Neural progenitor cell (in vitro differentiated cells): Measurements from ENCODE around the gene RSPO3.

Experiments used
- EZH2 ChIP-seq: fragments of 200-600 bp; sonication (generic); IDR thresholded peaks from 2 replicates; pipeline ENCODE4 v1.6.1; 2017; ENCODE audit warnings: antibody characterized with exemption, mild to moderate bottlenecking, moderate library complexity
- EZH2phosphoT487 ChIP-seq: fragments of 200-600 bp; sonication (generic); IDR thresholded peaks from 2 replicates; pipeline ENCODE4 v1.6.1; 2017; ENCODE audit warnings: antibody characterized with exemption
- TF ChIP-seq, protein P1 (sequence below): fragments of 200-600 bp; sonication (generic); IDR thresholded peaks from 2 replicates; pipeline ENCODE4 v1.5.1; 2017; ENCODE audit warnings: antibody characterized with exemption, mild to moderate bottlenecking

DNA sequence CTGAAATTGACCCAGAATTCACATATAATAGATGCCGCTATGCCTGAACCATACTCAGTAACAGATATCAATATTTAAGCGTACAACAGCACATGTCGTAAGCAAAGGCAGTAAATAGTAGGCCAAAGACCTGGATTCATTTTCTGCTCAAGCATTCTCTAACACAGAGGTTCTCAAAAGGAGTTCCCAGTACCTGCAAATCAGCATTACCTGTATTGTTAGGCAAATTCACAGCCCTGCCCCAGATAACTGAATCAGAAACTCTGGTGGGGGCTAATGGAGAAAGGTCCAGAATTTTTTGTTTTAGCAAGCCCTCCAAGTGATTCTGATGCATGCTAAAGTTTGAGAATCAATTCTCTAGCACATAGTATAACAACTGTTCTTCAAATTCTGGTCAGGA lies 36.0 kb downstream of the RSPO3 start:
- TF ChIP-seq, protein P1, sequence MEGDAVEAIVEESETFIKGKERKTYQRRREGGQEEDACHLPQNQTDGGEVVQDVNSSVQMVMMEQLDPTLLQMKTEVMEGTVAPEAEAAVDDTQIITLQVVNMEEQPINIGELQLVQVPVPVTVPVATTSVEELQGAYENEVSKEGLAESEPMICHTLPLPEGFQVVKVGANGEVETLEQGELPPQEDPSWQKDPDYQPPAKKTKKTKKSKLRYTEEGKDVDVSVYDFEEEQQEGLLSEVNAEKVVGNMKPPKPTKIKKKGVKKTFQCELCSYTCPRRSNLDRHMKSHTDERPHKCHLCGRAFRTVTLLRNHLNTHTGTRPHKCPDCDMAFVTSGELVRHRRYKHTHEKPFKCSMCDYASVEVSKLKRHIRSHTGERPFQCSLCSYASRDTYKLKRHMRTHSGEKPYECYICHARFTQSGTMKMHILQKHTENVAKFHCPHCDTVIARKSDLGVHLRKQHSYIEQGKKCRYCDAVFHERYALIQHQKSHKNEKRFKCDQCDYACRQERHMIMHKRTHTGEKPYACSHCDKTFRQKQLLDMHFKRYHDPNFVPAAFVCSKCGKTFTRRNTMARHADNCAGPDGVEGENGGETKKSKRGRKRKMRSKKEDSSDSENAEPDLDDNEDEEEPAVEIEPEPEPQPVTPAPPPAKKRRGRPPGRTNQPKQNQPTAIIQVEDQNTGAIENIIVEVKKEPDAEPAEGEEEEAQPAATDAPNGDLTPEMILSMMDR, result no peak
- TF ChIP-seq EZH2phosphoT487 (no peak), EZH2 (no peak)
